Breast epithelium (tissue), 3 donors: ENCODE results near the gene ARMC9.

ENCODE experiments used
- POLR2A ChIP-seq: fragments of 450-650 bp; IDR thresholded peaks from one replicate; pipeline ENCODE4 v1.6.1; 2016; ENCODE audit warnings: antibody characterized with exemption, mild to moderate bottlenecking, moderate library complexity
- TF ChIP-seq, protein P1 (sequence below), 3 donors: fragments of 450-650 bp; IDR thresholded peaks; one replicate each; pipeline ENCODE4 v1.5.1; 2016 to 2017; ENCODE audit warnings: antibody characterized with exemption in 3 of 3, mild to moderate bottlenecking in 3 of 3, moderate library complexity in 3 of 3

DNA sequence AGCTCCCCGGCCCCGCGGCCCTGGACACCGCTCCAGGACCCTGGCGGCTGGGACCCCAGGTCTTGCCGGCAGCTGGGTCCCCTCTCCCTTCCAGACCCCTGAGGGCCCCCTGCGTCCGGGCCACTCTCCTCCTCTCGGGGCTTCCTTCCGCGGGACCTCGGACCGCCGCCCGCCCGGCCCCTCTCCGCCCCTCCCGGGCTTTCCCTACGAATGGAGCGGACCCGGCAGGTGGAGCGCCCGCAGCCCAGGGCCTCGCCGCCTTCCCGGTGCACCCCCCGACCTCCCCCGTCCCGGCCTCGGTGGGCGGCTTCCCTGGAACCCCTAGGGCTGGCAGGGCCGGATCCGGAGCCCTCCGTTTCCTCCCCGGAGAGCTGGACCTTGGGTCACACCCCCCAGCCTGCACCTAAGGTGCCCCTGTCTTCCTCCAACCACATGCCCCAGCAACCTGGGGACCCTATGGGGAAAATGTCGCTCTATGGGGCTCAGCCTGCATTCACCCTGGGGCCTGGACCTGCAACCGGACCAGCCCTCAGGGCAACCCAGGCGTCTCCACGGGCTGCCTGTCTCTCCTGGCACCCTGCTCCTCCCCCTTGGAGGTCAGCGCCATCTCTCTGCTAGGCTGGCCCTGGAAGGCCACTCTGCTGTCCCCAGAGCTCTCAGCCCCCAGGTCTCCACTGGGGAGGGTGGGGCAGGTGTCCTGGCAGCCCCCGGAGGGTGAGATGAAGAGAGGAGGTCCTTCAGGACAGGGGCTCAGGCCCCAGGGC lies 197.8 kb downstream of the ARMC9 start:
- TF ChIP-seq, protein P1, sequence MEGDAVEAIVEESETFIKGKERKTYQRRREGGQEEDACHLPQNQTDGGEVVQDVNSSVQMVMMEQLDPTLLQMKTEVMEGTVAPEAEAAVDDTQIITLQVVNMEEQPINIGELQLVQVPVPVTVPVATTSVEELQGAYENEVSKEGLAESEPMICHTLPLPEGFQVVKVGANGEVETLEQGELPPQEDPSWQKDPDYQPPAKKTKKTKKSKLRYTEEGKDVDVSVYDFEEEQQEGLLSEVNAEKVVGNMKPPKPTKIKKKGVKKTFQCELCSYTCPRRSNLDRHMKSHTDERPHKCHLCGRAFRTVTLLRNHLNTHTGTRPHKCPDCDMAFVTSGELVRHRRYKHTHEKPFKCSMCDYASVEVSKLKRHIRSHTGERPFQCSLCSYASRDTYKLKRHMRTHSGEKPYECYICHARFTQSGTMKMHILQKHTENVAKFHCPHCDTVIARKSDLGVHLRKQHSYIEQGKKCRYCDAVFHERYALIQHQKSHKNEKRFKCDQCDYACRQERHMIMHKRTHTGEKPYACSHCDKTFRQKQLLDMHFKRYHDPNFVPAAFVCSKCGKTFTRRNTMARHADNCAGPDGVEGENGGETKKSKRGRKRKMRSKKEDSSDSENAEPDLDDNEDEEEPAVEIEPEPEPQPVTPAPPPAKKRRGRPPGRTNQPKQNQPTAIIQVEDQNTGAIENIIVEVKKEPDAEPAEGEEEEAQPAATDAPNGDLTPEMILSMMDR (IDR thresholded peaks at IDR 0.05): no peak
- TF ChIP-seq POLR2A: no peak
